ES-I3 (cell line): ENCODE results near the gene PPP2R5A.
A peak's percentile ranks its signal among the peaks of the same experiment; 100 is the strongest.
"Not testable (repeated sequence)": the region's sequence is repeated elsewhere in the genome, so short reads cannot be mapped to it uniquely, and the experiment has no call there.

Source experiments
- H3K36me3 ChIP-seq: 2 replicates; pipeline ENCODE4 v1.6.1; 2013; ENCODE audit warnings: mild to moderate bottlenecking, low read length, control low read depth, moderate library complexity; ENCODE audit not compliant: insufficient read depth
- H3K4me1 ChIP-seq: 2 replicates; pipeline ENCODE4 v1.6.1; 2013; ENCODE audit warnings: mild to moderate bottlenecking, control low read depth, low read length; ENCODE audit not compliant: insufficient read depth
- H3K9ac ChIP-seq: 2 replicates; pipeline ENCODE4 v1.6.1; 2013; ENCODE audit warnings: low read depth, mild to moderate bottlenecking, low read length, moderate library complexity
- H3K9me3 ChIP-seq: 2 replicates; pipeline ENCODE4 v1.6.1; 2013; ENCODE audit warnings: mild to moderate bottlenecking, low read length, moderate library complexity; ENCODE audit not compliant: control insufficient read depth, insufficient read depth

The PPP2R5A gene

GRCh38 chr1:212285685-212286555, 710 bp downstream of the PPP2R5A start:
- Histone ChIP-seq H3K9me3 (no peaks in the 10 kb centered on the region), H3K4me1 (peaks cover 10% of the 10 kb centered on the region)

GRCh38 chr1:212286556-212287131, 1.4 kb downstream of the PPP2R5A start:
- Histone ChIP-seq H3K36me3 (no peaks in the 10 kb centered on the region), H3K4me1 (peaks cover 10% of the 10 kb centered on the region), H3K9me3 (no peaks in the 10 kb centered on the region), H3K9ac (peak overlapping the region; percentile 68)

More at GRCh38 chr1:212285685-212286555, 710 bp downstream of the PPP2R5A start:
- Histone ChIP-seq H3K36me3 (no peaks in the 10 kb centered on the region), H3K9ac (peak overlapping the region; percentile 68)

- Histone ChIP-seq H3K4me1 (peaks cover 17% of the 10 kb centered on the region), H3K36me3 (no peaks in the 10 kb centered on the region), H3K9me3 (no peaks in the 10 kb centered on the region), H3K9ac (peak overlapping the region; percentile 68)
Observed at GRCh38 chr1:212287261-212287895, 2.2 kb downstream of the PPP2R5A start.

- not testable (repeated sequence) for H3K36me3 ChIP-seq, H3K9ac ChIP-seq, H3K9me3 ChIP-seq
- peaks cover 17% of the 10 kb centered on the region for H3K4me1 ChIP-seq
Observed at GRCh38 chr1:212287995-212288394, 2.8 kb downstream of the PPP2R5A start.

GRCh38 chr1:212288615-212289014, 3.4 kb downstream of the PPP2R5A start:
- H3K36me3 ChIP-seq = no peaks in the 10 kb centered on the region
- H3K4me1 ChIP-seq = peaks cover 17% of the 10 kb centered on the region
- H3K9me3 ChIP-seq = no peaks in the 10 kb centered on the region
- no peak overlapping the region for H3K9ac ChIP-seq

GRCh38 chr1:212289262-212290077, 4.3 kb downstream of the PPP2R5A start:
- no peak overlapping the region for H3K9ac ChIP-seq
- H3K36me3 ChIP-seq = no peaks in the 10 kb centered on the region
- H3K4me1 ChIP-seq = peaks cover 17% of the 10 kb centered on the region
- H3K9me3 ChIP-seq = no peaks in the 10 kb centered on the region

GRCh38 chr1:212290608-212291007, 5.4 kb downstream of the PPP2R5A start:
- H3K36me3 ChIP-seq = no peaks in the 10 kb centered on the region
- no peaks in the 10 kb centered on the region for H3K9me3 ChIP-seq
- peaks cover 17% of the 10 kb centered on the region for H3K4me1 ChIP-seq
- H3K9ac ChIP-seq = no peak overlapping the region

- no peak overlapping the region for H3K9ac ChIP-seq
- no peaks in the 10 kb centered on the region for H3K36me3 ChIP-seq
- H3K9me3 ChIP-seq = no peaks in the 10 kb centered on the region
- H3K4me1 ChIP-seq = peaks cover 17% of the 10 kb centered on the region
Observed at GRCh38 chr1:212291505-212292134, 6.4 kb downstream of the PPP2R5A start.

GRCh38 chr1:212292250-212293105, 7.3 kb downstream of the PPP2R5A start:
- Histone ChIP-seq H3K9me3 (no peaks in the 10 kb centered on the region), H3K36me3 (no peaks in the 10 kb centered on the region), H3K9ac (no peak overlapping the region), H3K4me1 (peaks cover 14% of the 10 kb centered on the region)

GRCh38 chr1:212293579-212293978, 8.4 kb downstream of the PPP2R5A start:
- Histone ChIP-seq H3K9ac (no peak overlapping the region), H3K4me1 (peaks cover 13% of the 10 kb centered on the region), H3K9me3 (no peaks in the 10 kb centered on the region), H3K36me3 (no peaks in the 10 kb centered on the region)

GRCh38 chr1:212294983-212295382, 9.8 kb downstream of the PPP2R5A start:
- Histone ChIP-seq H3K9ac (no peak overlapping the region), H3K9me3 (no peaks in the 10 kb centered on the region), H3K4me1 (peaks cover 10% of the 10 kb centered on the region), H3K36me3 (no peaks in the 10 kb centered on the region)

- no peaks in the 10 kb centered on the region for H3K36me3 ChIP-seq
- no peak overlapping the region for H3K9ac ChIP-seq
- no peaks in the 10 kb centered on the region for H3K9me3 ChIP-seq
- H3K4me1 ChIP-seq = peaks cover 8% of the 10 kb centered on the region; the same call in 1 of the 2 replicates
Observed at GRCh38 chr1:212295579-212295978, 10.4 kb downstream of the PPP2R5A start.

- H3K4me1 ChIP-seq = no peaks in the 10 kb centered on the region; the same call in 1 of the 2 replicates
- no peaks in the 10 kb centered on the region for H3K36me3 ChIP-seq
- H3K9me3 ChIP-seq = no peaks in the 10 kb centered on the region
- no peak overlapping the region for H3K9ac ChIP-seq
Observed at GRCh38 chr1:212297338-212297737, 12.1 kb downstream of the PPP2R5A start.
